SK-MEL-5 (cell line): Measurements from ENCODE around the gene CCDC192. TPM values are rescaled to one million over a fixed set of nuclear protein-coding genes. Genes with fewer than 3 reads are reported as not detected.

Source experiments
- DNase-seq: peaks from one replicate; pipeline ENCODE4 v3.0.0-alpha.2; 2016; ENCODE audit warnings: low read depth, low spot score
- in situ Hi-C: cut with HindIII; loops from 2 replicates; pipeline ENCODE4 v1.10.0; 2016; ENCODE audit warnings: low sequenced_read_pairs, high pct_unique_total_duplicates, low pct_unique_long_range_greater_than_20kb
- total RNA-seq: library from RNA; depleted of rRNA; stranded (reverse); fragments of >200 nt; shearing (Covaris generic); gene quantifications from 2 replicates; pipeline ENCODE4 v1.2.3, GENCODE V29; 2014

CCDC192 gene
- total RNA-seq, 1 experiment from 2014 or later = not detected

- no peak for DNase-seq
- in situ Hi-C loops = no loop called here
Observed at GRCh38 chr5:127910307-127910956, 207.2 kb downstream of the CCDC192 start.

GRCh38 chr5:127911619-127912018, 208.4 kb downstream of the CCDC192 start:
- no peak for DNase-seq
- in situ Hi-C loops = no loop called here

DNA sequence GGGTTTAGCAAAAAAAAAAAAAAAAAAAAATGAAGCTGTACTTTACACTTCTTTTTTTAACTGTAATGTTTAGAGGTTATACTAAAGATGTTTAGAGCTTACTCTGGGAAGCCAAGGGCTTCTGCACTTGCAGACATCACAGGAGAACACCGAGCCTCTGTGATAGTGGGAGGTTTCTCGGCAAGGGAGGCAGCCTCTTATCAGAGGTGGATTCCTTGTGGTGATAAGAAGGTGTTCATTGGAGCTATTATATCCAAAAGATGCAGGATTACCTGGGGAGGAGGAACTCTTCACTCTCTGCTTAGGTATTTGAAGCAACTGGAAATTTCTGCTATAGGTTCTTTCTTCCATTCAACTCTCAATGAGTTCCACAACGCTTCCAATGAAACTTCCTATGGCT, 209.2 kb downstream of the CCDC192 start:
- in situ Hi-C loops = no loop called here
- no peak for DNase-seq

DNA sequence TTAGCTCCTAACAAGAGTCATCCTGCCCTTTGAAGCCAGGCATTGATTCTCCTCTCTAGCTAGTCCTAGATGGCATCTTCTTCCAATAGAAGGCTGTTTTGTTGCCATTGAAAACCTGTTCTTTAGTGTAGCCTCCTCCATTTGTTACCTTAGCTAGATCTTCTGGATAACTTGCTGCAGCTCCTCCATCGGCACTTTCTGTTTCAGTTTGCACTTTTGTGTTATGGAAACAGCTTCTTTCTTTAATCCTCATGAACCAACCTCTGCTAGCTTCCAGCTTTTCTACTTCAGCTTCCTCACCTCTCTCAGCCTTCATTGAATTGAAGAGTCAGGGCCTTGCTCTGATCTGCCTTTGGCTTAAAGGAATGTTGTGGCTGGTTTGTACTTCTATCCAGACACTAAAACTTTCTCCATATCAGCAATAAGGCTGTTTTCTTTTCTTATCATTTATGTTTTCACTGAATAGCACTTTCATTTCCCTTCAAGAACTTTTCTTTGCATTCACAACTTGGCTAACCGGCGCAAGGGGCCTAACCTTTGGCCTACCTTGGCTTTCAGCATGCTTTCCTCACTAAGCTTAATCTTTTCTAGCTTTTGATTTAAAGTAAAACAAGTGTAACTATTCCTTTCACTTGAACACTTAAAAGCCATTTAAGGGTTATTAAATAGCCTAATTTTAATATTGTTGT, 213.8 kb downstream of the CCDC192 start:
- no peak for DNase-seq
- in situ Hi-C loops = no loop called here

GRCh38 chr5:127919006-127919796, 216.0 kb downstream of the CCDC192 start:
- DNase-seq = no peak
- in situ Hi-C loops = no loop called here

- in situ Hi-C loops = no loop called here
- DNase-seq = no peak
Observed at GRCh38 chr5:127919818-127920217, 216.6 kb downstream of the CCDC192 start.

- in situ Hi-C loops = no loop called here
- no peak for DNase-seq
Observed at GRCh38 chr5:127920936-127921335, 217.7 kb downstream of the CCDC192 start.

DNA sequence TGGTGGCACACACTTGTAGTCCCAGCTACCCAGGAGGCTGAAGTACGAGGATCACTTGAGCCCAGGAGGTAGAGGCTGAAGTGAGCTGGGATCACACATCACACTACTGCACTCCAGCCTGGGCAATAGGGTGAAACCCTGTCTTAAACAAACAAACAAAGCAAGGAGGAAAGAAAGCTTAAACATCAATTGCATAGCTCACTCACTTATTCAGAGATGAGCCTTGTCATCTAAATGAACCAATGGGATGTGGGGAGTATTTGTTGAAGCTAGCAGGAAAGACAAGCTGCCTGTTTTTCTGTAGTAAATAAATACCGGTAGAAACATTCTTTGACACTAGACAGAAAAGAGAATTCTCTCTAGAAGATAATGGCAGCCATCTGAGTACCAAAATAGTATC, 219.4 kb downstream of the CCDC192 start:
- in situ Hi-C loops = no loop called here
- DNase-seq = no peak

GRCh38 chr5:127923804-127924570, 220.8 kb downstream of the CCDC192 start:
- no peak for DNase-seq
- in situ Hi-C loops = no loop called here

GRCh38 chr5:127924606-127925005, 221.4 kb downstream of the CCDC192 start:
- no peak for DNase-seq
- in situ Hi-C loops = no loop called here

DNA sequence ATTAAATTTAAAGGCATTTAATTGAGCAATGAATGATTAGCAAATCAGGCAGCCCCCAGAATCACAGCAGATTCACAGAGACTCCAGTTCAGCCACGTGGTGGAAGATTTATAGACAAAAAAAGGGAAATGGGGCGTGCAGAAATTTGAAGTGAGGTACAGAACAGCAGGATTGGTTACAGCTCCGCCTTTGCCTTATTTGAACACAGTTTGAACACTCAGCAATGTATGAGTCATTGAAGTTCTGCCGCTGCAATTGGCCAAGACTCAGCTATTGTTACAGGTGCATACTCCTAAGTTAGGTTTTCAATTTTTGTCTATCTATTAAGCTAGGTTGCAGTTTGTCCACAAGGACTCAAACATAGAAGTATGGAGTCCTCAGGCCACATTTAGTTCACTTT, 222.7 kb downstream of the CCDC192 start:
- no peak for DNase-seq
- in situ Hi-C loops = no loop called here

DNA sequence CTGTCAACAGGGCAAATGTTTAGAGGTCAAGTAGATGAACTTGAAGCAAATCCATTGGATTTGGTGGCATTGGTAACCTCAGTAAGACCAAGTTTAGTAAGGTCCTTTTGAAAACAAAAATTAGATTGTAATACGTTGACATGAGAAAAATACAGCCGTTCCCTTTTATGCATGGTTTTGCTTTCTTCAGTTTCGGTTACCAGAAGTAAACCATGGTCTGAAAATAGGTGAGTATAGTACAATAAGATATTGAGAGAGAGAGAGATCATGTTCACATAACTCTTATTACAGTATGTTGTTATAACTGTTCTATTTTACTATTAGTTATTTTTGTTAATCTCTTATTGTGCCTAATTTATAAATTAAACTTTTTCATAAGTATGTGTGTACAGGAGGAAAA, 223.8 kb downstream of the CCDC192 start:
- DNase-seq = no peak
- in situ Hi-C loops = no loop called here

GRCh38 chr5:127928053-127928452, 224.9 kb downstream of the CCDC192 start:
- DNase-seq = no peak
- in situ Hi-C loops = no loop called here

- DNase-seq = no peak
- in situ Hi-C loops = no loop called here
Observed at GRCh38 chr5:127930311-127930710, 227.1 kb downstream of the CCDC192 start.

GRCh38 chr5:127931396-127931795, 228.2 kb downstream of the CCDC192 start:
- in situ Hi-C loops = no loop called here
- no peak for DNase-seq

- no peak for DNase-seq
- in situ Hi-C loops = no loop called here
Observed at GRCh38 chr5:127933348-127933747, 230.2 kb downstream of the CCDC192 start.

DNA sequence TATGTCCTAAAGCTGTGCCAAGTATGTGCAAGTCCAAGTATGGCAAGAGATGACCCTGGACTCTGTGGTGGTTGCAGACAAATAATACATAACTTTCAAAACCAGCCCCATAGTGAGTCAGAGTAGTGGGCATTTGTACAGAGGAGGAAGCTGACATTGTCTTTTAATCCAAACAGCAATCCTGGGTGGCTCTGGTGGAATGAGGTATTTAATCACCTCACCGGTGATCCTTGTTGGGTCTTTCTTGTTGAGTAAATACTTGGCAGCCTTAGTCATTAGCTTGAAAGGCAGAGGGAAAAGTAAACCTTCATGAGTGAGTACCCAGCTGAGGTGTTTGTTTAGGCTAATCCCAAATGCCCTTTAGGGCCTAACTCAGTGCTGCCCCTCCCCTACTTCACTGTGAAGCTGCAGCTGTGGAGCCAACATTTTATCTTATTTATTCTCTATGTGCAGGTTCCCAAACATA, 231.6 kb downstream of the CCDC192 start:
- in situ Hi-C loops = no loop called here
- no peak for DNase-seq

DNA sequence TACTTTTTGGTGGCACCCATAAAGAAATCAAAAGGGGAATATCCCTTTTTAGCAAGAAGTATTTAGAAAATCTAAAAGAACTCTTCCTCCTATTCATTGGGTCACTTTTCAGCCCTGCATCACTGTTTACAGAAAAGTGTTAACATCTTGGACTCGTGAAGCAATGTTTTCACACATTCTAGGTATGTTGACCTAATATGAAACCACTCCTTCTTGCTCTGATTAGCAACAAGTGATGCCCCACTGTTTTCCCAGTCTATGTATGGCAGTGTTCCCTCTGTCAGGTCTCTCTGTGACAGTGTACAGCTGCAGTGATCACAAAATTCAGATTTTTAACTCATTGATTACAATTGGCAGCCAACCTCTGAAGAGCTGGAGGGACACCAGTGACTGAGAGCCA, 232.2 kb downstream of the CCDC192 start:
- DNase-seq = no peak

More for the DNA sequence above, 232.2 kb downstream of the CCDC192 start:
- in situ Hi-C loops = no loop called here
